Measurements from ENCODE around the gene KRT34. TPM values are rescaled to one million over a fixed set of nuclear protein-coding genes. Genes with fewer than 3 reads are reported as not detected.

The KRT34 gene
- total RNA-seq, 1 donor from 2014 or later, result not detected

- DNase-seq (ENCODE audit: low spot score), result no peak
Measured at GRCh38 chr17:41333098-41333497, 49.0 kb downstream of the KRT34 start.

GRCh38 chr17:41332239-41332638 is 49.9 kb downstream of the KRT34 start:
- DNase-seq (ENCODE audit: low spot score), result no peak

GRCh38 chr17:41331606-41332005 is 50.5 kb downstream of the KRT34 start:
- no peak for DNase-seq (ENCODE audit: low spot score)

- DNase-seq (ENCODE audit: low spot score), result peak; percentile 22
Measured at GRCh38 chr17:41329279-41329948, 52.7 kb downstream of the KRT34 start.

- no peak for DNase-seq (ENCODE audit: low spot score)
Measured at GRCh38 chr17:41328207-41328606, 53.9 kb downstream of the KRT34 start.

Other genes starting within 250 kb of the KRT34 start
- 1.2 TPM for gene KRTAP4-6, start 241.8 kb downstream of the KRT34 start, total RNA-seq (ENCODE audit: insufficient read depth, low replicate concordance)
- gene KRTAP4-5, start 232.5 kb downstream of the KRT34 start, total RNA-seq (ENCODE audit: insufficient read depth, low replicate concordance), result 5.5 TPM
- gene KRTAP4-4, start 221.6 kb downstream of the KRT34 start, total RNA-seq (ENCODE audit: insufficient read depth, low replicate concordance), result 2.6 TPM
- 1.4 TPM for gene KRTAP4-3, start 214.1 kb downstream of the KRT34 start, total RNA-seq (ENCODE audit: insufficient read depth, low replicate concordance)
- gene KRTAP4-2, start 204.1 kb downstream of the KRT34 start, total RNA-seq (ENCODE audit: insufficient read depth, low replicate concordance), result not detected
- 1.9 TPM for gene KRTAP4-1, start 197.4 kb downstream of the KRT34 start, total RNA-seq (ENCODE audit: insufficient read depth, low replicate concordance)
- 1.4 TPM for gene KRTAP9-1, start 192.4 kb downstream of the KRT34 start, total RNA-seq (ENCODE audit: insufficient read depth, low replicate concordance)
- gene KRTAP9-2, start 155.7 kb downstream of the KRT34 start, total RNA-seq (ENCODE audit: insufficient read depth, low replicate concordance), result not detected
- not detected for gene KRTAP9-3, start 149.9 kb downstream of the KRT34 start, total RNA-seq (ENCODE audit: insufficient read depth, low replicate concordance)
- not detected for gene KRTAP9-8, start 144.3 kb downstream of the KRT34 start, total RNA-seq (ENCODE audit: insufficient read depth, low replicate concordance)
- 1.2 TPM for gene KRTAP9-4, start 132.6 kb downstream of the KRT34 start, total RNA-seq (ENCODE audit: insufficient read depth, low replicate concordance)
- not detected for gene KRTAP9-9, start 126.9 kb downstream of the KRT34 start, total RNA-seq (ENCODE audit: insufficient read depth, low replicate concordance)
- gene KRTAP9-6, start 116.9 kb downstream of the KRT34 start, total RNA-seq (ENCODE audit: insufficient read depth, low replicate concordance), result not detected
- gene KRTAP9-7, start 106.6 kb downstream of the KRT34 start, total RNA-seq (ENCODE audit: insufficient read depth, low replicate concordance), result not detected
- gene KRTAP29-1, start 79.5 kb downstream of the KRT34 start, total RNA-seq (ENCODE audit: insufficient read depth, low replicate concordance), result not detected
- not detected for gene KRTAP16-1, start 73.0 kb downstream of the KRT34 start, total RNA-seq (ENCODE audit: insufficient read depth, low replicate concordance)
- not detected for gene KRTAP17-1, start 66.6 kb downstream of the KRT34 start, total RNA-seq (ENCODE audit: insufficient read depth, low replicate concordance)
- 1.4 TPM for gene KRT33A, start 31.5 kb downstream of the KRT34 start, total RNA-seq (ENCODE audit: insufficient read depth, low replicate concordance)
- gene KRT33B, start 12.5 kb downstream of the KRT34 start, total RNA-seq (ENCODE audit: insufficient read depth, low replicate concordance), result not detected
- gene KRT31, start 15.3 kb upstream of the KRT34 start, total RNA-seq (ENCODE audit: insufficient read depth, low replicate concordance), result not detected
- not detected for gene KRT37, start 42.3 kb upstream of the KRT34 start, total RNA-seq (ENCODE audit: insufficient read depth, low replicate concordance)
- gene KRT38, start 58.7 kb upstream of the KRT34 start, total RNA-seq (ENCODE audit: insufficient read depth, low replicate concordance), result 0.48 TPM
- 1.2 TPM for gene KRT32, start 85.1 kb upstream of the KRT34 start, total RNA-seq (ENCODE audit: insufficient read depth, low replicate concordance)
- not detected for gene KRT35, start 98.8 kb upstream of the KRT34 start, total RNA-seq (ENCODE audit: insufficient read depth, low replicate concordance)
- gene KRT36, start 107.6 kb upstream of the KRT34 start, total RNA-seq (ENCODE audit: insufficient read depth, low replicate concordance), result 1.9 TPM
- 292 TPM for gene KRT13, start 123.3 kb upstream of the KRT34 start, total RNA-seq (ENCODE audit: insufficient read depth, low replicate concordance)
- 24.1 TPM for gene KRT15, start 136.6 kb upstream of the KRT34 start, total RNA-seq (ENCODE audit: insufficient read depth, low replicate concordance)
- gene KRT19, start 146.0 kb upstream of the KRT34 start, total RNA-seq (ENCODE audit: insufficient read depth, low replicate concordance), result 334 TPM
- gene KRT9, start 189.8 kb upstream of the KRT34 start, total RNA-seq (ENCODE audit: insufficient read depth, low replicate concordance), result not detected
- 212 TPM for gene KRT14, start 204.6 kb upstream of the KRT34 start, total RNA-seq (ENCODE audit: insufficient read depth, low replicate concordance)
- gene KRT16, start 230.5 kb upstream of the KRT34 start, total RNA-seq (ENCODE audit: insufficient read depth, low replicate concordance), result 5.5 TPM
- gene KRT17, start 242.3 kb upstream of the KRT34 start, total RNA-seq (ENCODE audit: insufficient read depth, low replicate concordance), result 762 TPM

All from umbilical cord (tissue), 2 donors.